K562 (cell line): ENCODE measurements around the gene ADD2. TPM values are rescaled to one million over a fixed set of nuclear protein-coding genes. Genes with fewer than 3 reads are reported as not detected.

Experiments used
- ARNT ChIP-seq, 2 experiments: fragments of 450-650 bp; IDR thresholded peaks; 2 replicates each; pipeline ENCODE4 v1.6.1; 2016; ENCODE audit warnings: mild to moderate bottlenecking in 1 of 2
- CXXC5 ChIP-seq: fragments of 250-450 bp; sonication (Bioruptor Pico); IDR thresholded peaks from 2 replicates; pipeline ENCODE4 v1.8.0; 2022; ENCODE audit warnings: inconsistent platforms, mild to moderate bottlenecking, moderate library complexity
- EP400 ChIP-seq: fragments of 450-650 bp; IDR thresholded peaks from 2 replicates; pipeline ENCODE4 v1.6.1; 2017; ENCODE audit warnings: antibody characterized with exemption, mild to moderate bottlenecking, moderate library complexity
- FOXM1 ChIP-seq, 2 experiments: fragments of 450-650 bp in 1 of 2; sonication (generic) in 1 of 2; formaldehyde crosslinking in 1 of 2; IDR thresholded peaks; 2 replicates each; pipeline versions ENCODE4 v1.6.1 to v1.9.0; 2017 to 2022; ENCODE audit warnings: low read depth in 2 of 2, mild to moderate bottlenecking in 2 of 2, missing genetic modification reagents in 1 of 2, moderate library complexity in 1 of 2
- GATAD2B ChIP-seq: fragments of 450-650 bp; IDR thresholded peaks from 2 replicates; pipeline ENCODE4 v1.6.1; 2017; ENCODE audit warnings: mild to moderate bottlenecking, borderline replicate concordance
- KLF1 ChIP-seq: fragments of 450-650 bp; IDR thresholded peaks from 2 replicates; pipeline ENCODE4 v1.6.1; 2016; ENCODE audit warnings: missing genetic modification characterization, missing compliant biosample characterization
- NCOA1 ChIP-seq: fragments of 450-650 bp; IDR thresholded peaks from 2 replicates; pipeline ENCODE4 v1.6.1; 2016; ENCODE audit warnings: low read depth
- PHF8 ChIP-seq: fragments of 200-600 bp; sonication (generic); IDR thresholded peaks from 2 replicates; pipeline ENCODE4 v1.6.1; 2012; ENCODE audit warnings: mixed run types, mild to moderate bottlenecking, inconsistent platforms, low read length, moderate library complexity, borderline replicate concordance
- RNF2 ChIP-seq: sonication (generic); IDR thresholded peaks from 2 replicates; pipeline ENCODE4 v1.6.1; 2016
- SMARCC2 ChIP-seq: fragments of 450-650 bp; IDR thresholded peaks from 2 replicates; pipeline ENCODE4 v1.6.1; 2017; ENCODE audit warnings: antibody characterized with exemption, moderate library complexity, mild to moderate bottlenecking, low read depth
- TBL1XR1 ChIP-seq, 2 experiments: IDR thresholded peaks; 2 replicates each; pipeline ENCODE4 v1.6.1; 2012; ENCODE audit warnings: improper control_type of control experiment in 2 of 2, low read length in 2 of 2, mild to moderate bottlenecking in 1 of 2
- TEAD4 ChIP-seq, 2 experiments: sonication (generic) in 1 of 2; formaldehyde crosslinking in 1 of 2; IDR thresholded peaks; 2 replicates each; pipeline versions ENCODE4 v1.6.1 to v1.8.0; 2012 to 2022; ENCODE audit warnings: borderline replicate concordance in 1 of 2, inconsistent platforms in 1 of 2, low read length in 1 of 2, mild to moderate bottlenecking in 1 of 2, missing genetic modification reagents in 1 of 2
- TRIM24 ChIP-seq, 2 experiments: fragments of 450-650 bp; IDR thresholded peaks; 2 replicates each; pipeline ENCODE4 v1.6.1; 2016
- ZKSCAN1 ChIP-seq: fragments of 150-350 bp; IDR thresholded peaks from 2 replicates; pipeline ENCODE4 v1.6.1; 2016; ENCODE audit warnings: low read depth, low read length
- ZNF830 ChIP-seq: fragments of 250-450 bp; sonication (Bioruptor Pico); IDR thresholded peaks from 2 replicates; pipeline ENCODE4 v1.5.0; 2021; ENCODE audit warnings: mild to moderate bottlenecking
- polyA plus RNA-seq, 8 experiments: library from polyadenylated mRNA; depleted of rRNA in 4 of 8; stranded (reverse) in 5 of 8; unstranded in 3 of 8; fragments of >200 nt; fragmentation: Nextera tagmentation in 2 of 8; fragmentation: Illumina TruSeq in 1 of 8; extraction: Ambion mirVana in 2 of 8; extraction: Trizol in 1 of 8; gene quantifications; 2 replicates each; pipeline versions ENCODE4 v1.2.1 to v1.2.3, GENCODE V29; 2011 to 2014; ENCODE audit warnings: inconsistent platforms in 1 of 8, missing spikeins in 1 of 8
- total RNA-seq, 7 experiments: library from RNA; depleted of rRNA in 6 of 7; stranded (reverse); fragments of >200 nt in 6 of 7; fragmentation: Illumina TruSeq in 2 of 7; extraction: Trizol in 2 of 7; gene quantifications; 2 replicates each; pipeline versions ENCODE4 v1.2.1 to v1.2.3, GENCODE V29; 2011 to 2021; ENCODE audit warnings: low replicate concordance in 1 of 7
- TF ChIP-seq, protein P1 (sequence below): sonication (generic); formaldehyde crosslinking; IDR thresholded peaks from 2 replicates; pipeline ENCODE4 v1.8.1; 2023; ENCODE audit warnings: mild to moderate bottlenecking, missing genetic modification reagents, moderate library complexity
- TF ChIP-seq, protein P2 (sequence below): fragments of 250-450 bp; sonication (Bioruptor Pico); IDR thresholded peaks from 2 replicates; pipeline ENCODE4 v1.8.0; 2022; ENCODE audit warnings: moderate library complexity, mild to moderate bottlenecking, inconsistent platforms
- TF ChIP-seq, protein P3 (sequence below): fragments of 450-650 bp; IDR thresholded peaks from 2 replicates; pipeline ENCODE4 v1.6.1; 2017; ENCODE audit warnings: antibody characterized with exemption, mild to moderate bottlenecking
- TF ChIP-seq, protein P4 (sequence below): fragments of 450-650 bp; IDR thresholded peaks from 2 replicates; pipeline ENCODE4 v1.6.1; 2016

The ADD2 gene
- total and polyA plus RNA-seq, 9 of the 15 experiments (the other 6 are each of a cell fraction or from before 2014, with no cell fraction given), result 3.5 to 63.0 (median 36.2) TPM

DNA sequence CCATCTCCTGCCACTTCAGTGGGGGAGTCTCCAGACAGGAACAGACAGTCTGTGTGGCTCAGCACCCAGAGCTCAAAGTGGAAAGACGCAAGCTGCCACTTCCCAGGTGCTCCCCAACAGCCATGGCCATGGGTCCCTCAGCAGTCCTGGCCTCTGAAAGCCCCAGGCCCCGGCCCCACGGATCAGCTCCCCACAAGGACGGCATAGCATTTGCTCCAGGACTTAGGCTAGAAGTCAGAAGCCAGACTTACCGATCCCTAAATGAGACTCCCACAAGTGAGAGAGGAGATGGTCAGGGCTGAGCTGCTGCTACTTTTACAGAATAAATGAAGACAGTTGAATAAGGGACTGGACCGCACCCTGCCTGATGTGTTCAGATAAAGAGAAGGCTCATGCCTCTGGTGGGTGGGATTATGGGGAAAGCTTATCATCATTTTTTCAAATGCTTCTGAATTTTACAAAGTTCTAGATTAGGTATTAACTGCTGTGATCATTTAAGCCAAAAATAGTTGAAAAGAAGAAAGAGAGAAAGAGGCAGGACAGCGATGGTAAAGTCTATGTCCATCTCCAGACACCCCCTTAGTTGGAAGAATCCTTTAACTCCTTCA is 50.5 kb downstream of the ADD2 start (continued):
- TF ChIP-seq TEAD4 (IDR thresholded peaks at IDR 0.05; ENCODE audit: low read length) (peak; percentile 89), TEAD4 (CRISPR knock-in tag; IDR thresholded peaks at IDR 0.05; ENCODE audit: borderline replicate concordance) (no peak), ZNF830 (CRISPR knock-in tag) (no peak), EP400 (peak; percentile 42; the same call in 1 of the 2 replicates), CXXC5 (0 out of 2 replicates have a peak, but pooled peaks have one; percentile 32), SMARCC2 (peak; percentile 68), TBL1XR1 (IDR thresholded peaks at IDR 0.05; ENCODE audit: low read length in 2 of 2) (peak in 1 of 2 experiments; percentile 42; a peak in 1 of 4 replicates), TRIM24 (IDR thresholded peaks at IDR 0.05) (peak in 1 of 2 experiments; percentile 63; a peak in 1 of 4 replicates), ARNT (IDR thresholded peaks at IDR 0.05) (peak; percentile 15 to 75; a peak in 2 of 4 replicates), ZKSCAN1 (0 out of 2 replicates have a peak, but pooled peaks have one; percentile 12), PHF8 (peak; percentile 17; the same call in 1 of the 2 replicates), NCOA1 (peak; percentile 51; the same call in 1 of the 2 replicates), KLF1 (peak; percentile 93), GATAD2B (peak; percentile 69), RNF2 (peak; percentile 51; the same call in 1 of the 2 replicates), FOXM1 (IDR thresholded peaks at IDR 0.05; ENCODE audit: low read depth) (peak; percentile 69), FOXM1 (CRISPR knock-in tag; IDR thresholded peaks at IDR 0.05; ENCODE audit: low read depth) (no peak)
- TF ChIP-seq, protein P1, sequence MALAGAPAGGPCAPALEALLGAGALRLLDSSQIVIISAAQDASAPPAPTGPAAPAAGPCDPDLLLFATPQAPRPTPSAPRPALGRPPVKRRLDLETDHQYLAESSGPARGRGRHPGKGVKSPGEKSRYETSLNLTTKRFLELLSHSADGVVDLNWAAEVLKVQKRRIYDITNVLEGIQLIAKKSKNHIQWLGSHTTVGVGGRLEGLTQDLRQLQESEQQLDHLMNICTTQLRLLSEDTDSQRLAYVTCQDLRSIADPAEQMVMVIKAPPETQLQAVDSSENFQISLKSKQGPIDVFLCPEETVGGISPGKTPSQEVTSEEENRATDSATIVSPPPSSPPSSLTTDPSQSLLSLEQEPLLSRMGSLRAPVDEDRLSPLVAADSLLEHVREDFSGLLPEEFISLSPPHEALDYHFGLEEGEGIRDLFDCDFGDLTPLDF, result 0 out of 2 replicates have a peak, but pooled peaks have one; percentile 27
- TF ChIP-seq, protein P2, sequence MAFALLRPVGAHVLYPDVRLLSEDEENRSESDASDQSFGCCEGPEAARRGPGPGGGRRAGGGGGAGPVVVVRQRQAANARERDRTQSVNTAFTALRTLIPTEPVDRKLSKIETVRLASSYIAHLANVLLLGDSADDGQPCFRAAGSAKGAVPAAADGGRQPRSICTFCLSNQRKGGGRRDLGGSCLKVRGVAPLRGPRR, result no peak
- TF ChIP-seq, protein P3, sequence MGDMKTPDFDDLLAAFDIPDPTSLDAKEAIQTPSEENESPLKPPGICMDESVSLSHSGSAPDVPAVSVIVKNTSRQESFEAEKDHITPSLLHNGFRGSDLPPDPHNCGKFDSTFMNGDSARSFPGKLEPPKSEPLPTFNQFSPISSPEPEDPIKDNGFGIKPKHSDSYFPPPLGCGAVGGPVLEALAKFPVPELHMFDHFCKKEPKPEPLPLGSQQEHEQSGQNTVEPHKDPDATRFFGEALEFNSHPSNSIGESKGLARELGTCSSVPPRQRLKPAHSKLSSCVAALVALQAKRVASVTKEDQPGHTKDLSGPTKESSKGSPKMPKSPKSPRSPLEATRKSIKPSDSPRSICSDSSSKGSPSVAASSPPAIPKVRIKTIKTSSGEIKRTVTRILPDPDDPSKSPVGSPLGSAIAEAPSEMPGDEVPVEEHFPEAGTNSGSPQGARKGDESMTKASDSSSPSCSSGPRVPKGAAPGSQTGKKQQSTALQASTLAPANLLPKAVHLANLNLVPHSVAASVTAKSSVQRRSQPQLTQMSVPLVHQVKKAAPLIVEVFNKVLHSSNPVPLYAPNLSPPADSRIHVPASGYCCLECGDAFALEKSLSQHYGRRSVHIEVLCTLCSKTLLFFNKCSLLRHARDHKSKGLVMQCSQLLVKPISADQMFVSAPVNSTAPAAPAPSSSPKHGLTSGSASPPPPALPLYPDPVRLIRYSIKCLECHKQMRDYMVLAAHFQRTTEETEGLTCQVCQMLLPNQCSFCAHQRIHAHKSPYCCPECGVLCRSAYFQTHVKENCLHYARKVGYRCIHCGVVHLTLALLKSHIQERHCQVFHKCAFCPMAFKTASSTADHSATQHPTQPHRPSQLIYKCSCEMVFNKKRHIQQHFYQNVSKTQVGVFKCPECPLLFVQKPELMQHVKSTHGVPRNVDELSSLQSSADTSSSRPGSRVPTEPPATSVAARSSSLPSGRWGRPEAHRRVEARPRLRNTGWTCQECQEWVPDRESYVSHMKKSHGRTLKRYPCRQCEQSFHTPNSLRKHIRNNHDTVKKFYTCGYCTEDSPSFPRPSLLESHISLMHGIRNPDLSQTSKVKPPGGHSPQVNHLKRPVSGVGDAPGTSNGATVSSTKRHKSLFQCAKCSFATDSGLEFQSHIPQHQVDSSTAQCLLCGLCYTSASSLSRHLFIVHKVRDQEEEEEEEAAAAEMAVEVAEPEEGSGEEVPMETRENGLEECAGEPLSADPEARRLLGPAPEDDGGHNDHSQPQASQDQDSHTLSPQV, result peak; percentile 45; the same call in 1 of the 2 replicates
- TF ChIP-seq, protein P4, sequence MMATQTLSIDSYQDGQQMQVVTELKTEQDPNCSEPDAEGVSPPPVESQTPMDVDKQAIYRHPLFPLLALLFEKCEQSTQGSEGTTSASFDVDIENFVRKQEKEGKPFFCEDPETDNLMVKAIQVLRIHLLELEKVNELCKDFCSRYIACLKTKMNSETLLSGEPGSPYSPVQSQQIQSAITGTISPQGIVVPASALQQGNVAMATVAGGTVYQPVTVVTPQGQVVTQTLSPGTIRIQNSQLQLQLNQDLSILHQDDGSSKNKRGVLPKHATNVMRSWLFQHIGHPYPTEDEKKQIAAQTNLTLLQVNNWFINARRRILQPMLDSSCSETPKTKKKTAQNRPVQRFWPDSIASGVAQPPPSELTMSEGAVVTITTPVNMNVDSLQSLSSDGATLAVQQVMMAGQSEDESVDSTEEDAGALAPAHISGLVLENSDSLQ, result peak; percentile 14; the same call in 1 of the 2 replicates
